K562 (cell line): ENCODE measurements around the gene MYO18A. TPM values are rescaled to one million over a fixed set of nuclear protein-coding genes. Genes with fewer than 3 reads are reported as not detected.

Experiments
- BHLHE40 ChIP-seq: IDR thresholded peaks from 2 replicates; pipeline ENCODE4 v1.6.1; 2011; ENCODE audit warnings: low read length, improper control_type of control experiment
- CCAR2 ChIP-seq: fragments of 200-400 bp; formaldehyde crosslinking; IDR thresholded peaks from 2 replicates; pipeline ENCODE4 v1.6.1; 2017; ENCODE audit warnings: mild to moderate bottlenecking, low read depth, low read length
- CHD4 ChIP-seq: fragments of 200-600 bp; sonication (generic); IDR thresholded peaks from 3 replicates; pipeline ENCODE4 v1.6.1; 2012; ENCODE audit warnings: low read depth, mild to moderate bottlenecking, mixed read lengths, low read length, inconsistent platforms; ENCODE audit not compliant: insufficient read depth, insufficient replicate concordance, poor library complexity, severe bottlenecking
- DNMT1 ChIP-seq: fragments of 450-650 bp; IDR thresholded peaks from 2 replicates; pipeline ENCODE4 v1.6.1; 2016; ENCODE audit warnings: antibody characterized with exemption, mild to moderate bottlenecking
- EGR1 ChIP-seq: fragments of 450-650 bp; conservative IDR thresholded peaks from 2 replicates; pipeline ENCODE4 v1.6.1; 2017; ENCODE audit warnings: mild to moderate bottlenecking
- HNRNPL ChIP-seq: fragments of 200-400 bp; formaldehyde crosslinking; IDR thresholded peaks from 2 replicates; pipeline ENCODE4 v1.6.1; 2017; ENCODE audit warnings: low read depth, mild to moderate bottlenecking, low read length
- JUN ChIP-seq, 2 experiments: sonication (generic) in 1 of 2; formaldehyde crosslinking in 1 of 2; IDR thresholded peaks; 2 replicates each; pipeline versions ENCODE4 v1.6.1 to v1.8.0; 2012 to 2022; ENCODE audit warnings: borderline replicate concordance in 2 of 2, mild to moderate bottlenecking in 2 of 2, improper control_type of control experiment in 1 of 2, low read depth in 1 of 2, low read length in 1 of 2, missing genetic modification reagents in 1 of 2
- KAT2B ChIP-seq: IDR thresholded peaks from one replicate; pipeline ENCODE4 v1.6.1; 2012; ENCODE audit warnings: low read depth, mild to moderate bottlenecking, control low read depth, inconsistent platforms, low read length, moderate library complexity
- KDM4B ChIP-seq, 2 experiments: fragments of 450-650 bp in 1 of 2; sonication (generic) in 1 of 2; IDR thresholded peaks; 2 replicates each; pipeline ENCODE4 v1.6.1; 2016 to 2017; ENCODE audit warnings: borderline replicate concordance in 2 of 2, antibody characterized with exemption in 1 of 2, low read depth in 1 of 2, mild to moderate bottlenecking in 1 of 2
- MIER1 ChIP-seq: fragments of 450-650 bp; IDR thresholded peaks from 2 replicates; pipeline ENCODE4 v1.6.1; 2016; ENCODE audit warnings: antibody characterized with exemption, mild to moderate bottlenecking, low read depth
- NR2C2 ChIP-seq, 2 experiments: fragments of 200-800 bp in 1 of 2; sonication (Bioruptor generic) in 1 of 2; sonication (generic) in 1 of 2; formaldehyde crosslinking in 1 of 2; IDR thresholded peaks; 2 replicates each; pipeline versions ENCODE4 v1.6.1 to v1.8.0; 2016 to 2022; ENCODE audit warnings: mild to moderate bottlenecking in 1 of 2, missing compliant biosample characterization in 1 of 2, missing genetic modification characterization in 1 of 2, missing genetic modification reagents in 1 of 2
- PHB2 ChIP-seq: fragments of 450-650 bp; IDR thresholded peaks from 2 replicates; pipeline ENCODE4 v1.6.1; 2017; ENCODE audit warnings: low read depth
- RBM17 ChIP-seq: fragments of 200-400 bp; formaldehyde crosslinking; IDR thresholded peaks from 2 replicates; pipeline ENCODE4 v1.6.1; 2017; ENCODE audit warnings: low read depth, mild to moderate bottlenecking, low read length, borderline replicate concordance
- SIN3A ChIP-seq, 2 experiments: fragments of 150-350 bp in 1 of 2; IDR thresholded peaks; 2 replicates each; pipeline ENCODE4 v1.6.1; 2011 to 2016; ENCODE audit warnings: borderline replicate concordance in 2 of 2, low read depth in 2 of 2, low read length in 2 of 2, mild to moderate bottlenecking in 2 of 2, moderate library complexity in 2 of 2; ENCODE audit not compliant: control insufficient read depth in 1 of 2
- TEAD2 ChIP-seq: fragments of 450-650 bp; IDR thresholded peaks from 2 replicates; pipeline ENCODE4 v1.6.1; 2016; ENCODE audit warnings: missing genetic modification characterization, control low read depth, missing compliant biosample characterization
- WHSC1 ChIP-seq: IDR thresholded peaks from one replicate; pipeline ENCODE4 v1.6.1; 2012; ENCODE audit warnings: low read length, control low read depth, inconsistent platforms
- XRCC5 ChIP-seq: fragments of 200-400 bp; formaldehyde crosslinking; IDR thresholded peaks from 2 replicates; pipeline ENCODE4 v1.6.1; 2017; ENCODE audit warnings: low read depth, mild to moderate bottlenecking, low read length
- ZNF140 ChIP-seq: fragments of 250-450 bp; sonication (Bioruptor Pico); IDR thresholded peaks from 2 replicates; pipeline ENCODE4 v1.8.0; 2021; ENCODE audit warnings: moderate library complexity, mild to moderate bottlenecking, inconsistent platforms
- ZNF76 ChIP-seq: fragments of 250-450 bp; sonication (Bioruptor Pico); IDR thresholded peaks from 2 replicates; pipeline ENCODE4 v1.4.0; 2020; ENCODE audit warnings: mild to moderate bottlenecking, moderate library complexity, borderline replicate concordance
- polyA plus RNA-seq, 8 experiments: library from polyadenylated mRNA; depleted of rRNA in 4 of 8; stranded (reverse) in 5 of 8; unstranded in 3 of 8; fragments of >200 nt; fragmentation: Nextera tagmentation in 2 of 8; fragmentation: Illumina TruSeq in 1 of 8; extraction: Ambion mirVana in 2 of 8; extraction: Trizol in 1 of 8; gene quantifications; 2 replicates each; pipeline versions ENCODE4 v1.2.1 to v1.2.3, GENCODE V29; 2011 to 2014; ENCODE audit warnings: inconsistent platforms in 1 of 8, missing spikeins in 1 of 8
- total RNA-seq, 7 experiments: library from RNA; depleted of rRNA in 6 of 7; stranded (reverse); fragments of >200 nt in 6 of 7; fragmentation: Illumina TruSeq in 2 of 7; extraction: Trizol in 2 of 7; gene quantifications; 2 replicates each; pipeline versions ENCODE4 v1.2.1 to v1.2.3, GENCODE V29; 2011 to 2021; ENCODE audit warnings: low replicate concordance in 1 of 7
- TF ChIP-seq, protein P1 (sequence below): fragments of 250-450 bp; sonication (Bioruptor Pico); IDR thresholded peaks from 2 replicates; pipeline ENCODE4 v1.4.0; 2020; ENCODE audit warnings: borderline replicate concordance
- TF ChIP-seq, protein P2 (sequence below): fragments of 250-450 bp; sonication (Bioruptor Pico); IDR thresholded peaks from 2 replicates; pipeline ENCODE4 v1.8.0; 2021; ENCODE audit warnings: mild to moderate bottlenecking, moderate library complexity
- TF ChIP-seq, protein P3 (sequence below), 3 experiments: IDR thresholded peaks in 2 of 3; conservative IDR thresholded peaks in 1 of 3; 2 replicates each; pipeline ENCODE4 v1.5.1; 2011 to 2012; ENCODE audit warnings: low read length in 3 of 3, mild to moderate bottlenecking in 3 of 3, control low read depth in 2 of 3, improper control_type of control experiment in 1 of 3, inconsistent platforms in 1 of 3, low read depth in 1 of 3, mixed read lengths in 1 of 3, moderate library complexity in 1 of 3; ENCODE audit not compliant: insufficient read depth in 2 of 3

The MYO18A gene
- total and polyA plus RNA-seq, 9 of the 15 experiments (the other 6 are each of a cell fraction or from before 2014, with no cell fraction given) = 2.5 to 65.4 (median 17.1) TPM

DNA sequence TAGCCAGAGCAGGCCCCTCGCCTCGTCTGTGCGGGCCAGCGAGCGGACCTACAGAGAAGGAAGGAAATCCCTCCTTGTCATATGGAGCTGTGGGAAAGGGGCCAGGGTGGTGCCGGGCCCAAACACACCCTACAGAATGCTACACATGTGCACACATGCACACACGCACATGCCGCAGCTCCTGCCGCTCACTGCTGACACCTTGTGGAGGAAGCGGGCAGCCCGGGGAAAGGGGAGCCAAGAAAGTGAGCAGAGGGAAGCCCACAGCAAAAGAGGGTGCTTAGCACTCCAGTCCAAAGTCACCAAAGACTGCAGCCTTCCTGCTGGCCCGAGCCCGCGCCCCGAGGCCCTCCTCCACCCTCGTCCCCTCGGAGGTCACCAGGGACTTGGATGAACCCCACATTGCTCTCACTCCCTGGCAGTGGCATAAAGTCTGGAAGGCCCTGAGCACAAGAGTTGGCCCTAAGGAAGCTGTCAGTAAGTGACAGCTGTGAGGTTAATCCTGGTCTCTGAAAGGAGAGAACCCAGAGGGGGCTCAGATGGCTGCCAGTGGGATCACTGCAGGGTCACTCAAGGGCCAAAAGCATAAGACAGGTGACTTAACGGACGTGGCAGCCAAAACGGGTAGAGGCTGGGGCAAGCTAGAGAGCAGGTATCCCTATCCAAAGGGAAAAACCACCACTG is 68.2 kb downstream of the MYO18A start (continued):
- TF ChIP-seq SIN3A (IDR thresholded peaks at IDR 0.05; ENCODE audit: borderline replicate concordance in 2 of 2, control insufficient read depth in 1 of 2, low read depth in 2 of 2, low read length in 2 of 2) (peak in 1 of 2 experiments; percentile 82; a peak in 1 of 4 replicates), KDM4B (IDR thresholded peaks at IDR 0.05; ENCODE audit: borderline replicate concordance in 2 of 2, low read depth in 1 of 2) (no peak), KAT2B (no peak), CHD4 (no peak), NR2C2 (CRISPR knock-in tag; IDR thresholded peaks at IDR 0.05) (no peak), NR2C2 (tag; IDR thresholded peaks at IDR 0.05) (no peak), HNRNPL (no peak), TEAD2 (tag) (no peak), JUN (IDR thresholded peaks at IDR 0.05; ENCODE audit: borderline replicate concordance, low read depth, low read length) (no peak), JUN (CRISPR knock-in tag; IDR thresholded peaks at IDR 0.05; ENCODE audit: borderline replicate concordance) (no peak), WHSC1 (no peak), MIER1 (no peak), CCAR2 (no peak), EGR1 (no peak), PHB2 (no peak), RBM17 (no peak), XRCC5 (peak; percentile 33; the same call in 1 of the 2 replicates), DNMT1 (no peak), BHLHE40 (peak; percentile 84), ZNF140 (CRISPR knock-in tag) (no peak), ZNF76 (CRISPR knock-in tag) (no peak)
- TF ChIP-seq, protein P1, sequence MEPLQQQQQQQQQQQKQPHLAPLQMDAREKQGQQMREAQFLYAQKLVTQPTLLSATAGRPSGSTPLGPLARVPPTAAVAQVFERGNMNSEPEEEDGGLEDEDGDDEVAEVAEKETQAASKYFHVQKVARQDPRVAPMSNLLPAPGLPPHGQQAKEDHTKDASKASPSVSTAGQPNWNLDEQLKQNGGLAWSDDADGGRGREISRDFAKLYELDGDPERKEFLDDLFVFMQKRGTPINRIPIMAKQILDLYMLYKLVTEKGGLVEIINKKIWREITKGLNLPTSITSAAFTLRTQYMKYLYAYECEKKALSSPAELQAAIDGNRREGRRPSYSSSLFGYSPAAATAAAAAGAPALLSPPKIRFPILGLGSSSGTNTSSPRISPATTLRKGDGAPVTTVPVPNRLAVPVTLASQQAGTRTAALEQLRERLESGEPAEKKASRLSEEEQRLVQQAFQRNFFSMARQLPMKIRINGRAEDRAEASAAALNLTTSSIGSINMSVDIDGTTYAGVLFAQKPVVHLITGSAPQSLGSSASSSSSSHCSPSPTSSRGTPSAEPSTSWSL = no peak
- TF ChIP-seq, protein P2, sequence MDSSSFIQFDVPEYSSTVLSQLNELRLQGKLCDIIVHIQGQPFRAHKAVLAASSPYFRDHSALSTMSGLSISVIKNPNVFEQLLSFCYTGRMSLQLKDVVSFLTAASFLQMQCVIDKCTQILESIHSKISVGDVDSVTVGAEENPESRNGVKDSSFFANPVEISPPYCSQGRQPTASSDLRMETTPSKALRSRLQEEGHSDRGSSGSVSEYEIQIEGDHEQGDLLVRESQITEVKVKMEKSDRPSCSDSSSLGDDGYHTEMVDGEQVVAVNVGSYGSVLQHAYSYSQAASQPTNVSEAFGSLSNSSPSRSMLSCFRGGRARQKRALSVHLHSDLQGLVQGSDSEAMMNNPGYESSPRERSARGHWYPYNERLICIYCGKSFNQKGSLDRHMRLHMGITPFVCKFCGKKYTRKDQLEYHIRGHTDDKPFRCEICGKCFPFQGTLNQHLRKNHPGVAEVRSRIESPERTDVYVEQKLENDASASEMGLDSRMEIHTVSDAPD (CRISPR knock-in tag) = no peak
- TF ChIP-seq, protein P3, sequence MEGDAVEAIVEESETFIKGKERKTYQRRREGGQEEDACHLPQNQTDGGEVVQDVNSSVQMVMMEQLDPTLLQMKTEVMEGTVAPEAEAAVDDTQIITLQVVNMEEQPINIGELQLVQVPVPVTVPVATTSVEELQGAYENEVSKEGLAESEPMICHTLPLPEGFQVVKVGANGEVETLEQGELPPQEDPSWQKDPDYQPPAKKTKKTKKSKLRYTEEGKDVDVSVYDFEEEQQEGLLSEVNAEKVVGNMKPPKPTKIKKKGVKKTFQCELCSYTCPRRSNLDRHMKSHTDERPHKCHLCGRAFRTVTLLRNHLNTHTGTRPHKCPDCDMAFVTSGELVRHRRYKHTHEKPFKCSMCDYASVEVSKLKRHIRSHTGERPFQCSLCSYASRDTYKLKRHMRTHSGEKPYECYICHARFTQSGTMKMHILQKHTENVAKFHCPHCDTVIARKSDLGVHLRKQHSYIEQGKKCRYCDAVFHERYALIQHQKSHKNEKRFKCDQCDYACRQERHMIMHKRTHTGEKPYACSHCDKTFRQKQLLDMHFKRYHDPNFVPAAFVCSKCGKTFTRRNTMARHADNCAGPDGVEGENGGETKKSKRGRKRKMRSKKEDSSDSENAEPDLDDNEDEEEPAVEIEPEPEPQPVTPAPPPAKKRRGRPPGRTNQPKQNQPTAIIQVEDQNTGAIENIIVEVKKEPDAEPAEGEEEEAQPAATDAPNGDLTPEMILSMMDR (IDR thresholded peaks at IDR 0.05 in 2 of 3, conservative IDR thresholded peaks at IDR 0.05 in 1 of 3; ENCODE audit: insufficient read depth in 2 of 3, low read depth in 1 of 3, low read length in 3 of 3) = peak; percentile 88 to 90 (median 89)
